GM12872 (cell line): ENCODE measurements around the gene CPNE7.

ENCODE experiments used
- CTCF ChIP-seq: IDR thresholded peaks from 3 replicates; pipeline ENCODE4 v1.5.1; 2011; ENCODE audit warnings: low read depth, mild to moderate bottlenecking, low read length, moderate library complexity; ENCODE audit not compliant: insufficient read depth

Gene CPNE7

GRCh38 chr16:89536886-89537548, 38.5 kb upstream of the CPNE7 start:
- no peak for TF ChIP-seq CTCF

GRCh38 chr16:89537549-89537925, 38.0 kb upstream of the CPNE7 start:
- no peak for TF ChIP-seq CTCF

- no peak for TF ChIP-seq CTCF
These were observed 37.3 kb upstream of the CPNE7 start for GRCh38 chr16:89538286-89538685.

- no peak for TF ChIP-seq CTCF
These were observed 35.0 kb upstream of the CPNE7 start for GRCh38 chr16:89540557-89540956.

- no peak for TF ChIP-seq CTCF
These were observed 33.8 kb upstream of the CPNE7 start for GRCh38 chr16:89541792-89542191.

- TF ChIP-seq CTCF, result no peak
These were observed 31.4 kb upstream of the CPNE7 start for GRCh38 chr16:89544113-89544512.

GRCh38 chr16:89544713-89545043, 30.9 kb upstream of the CPNE7 start:
- TF ChIP-seq CTCF, result no peak
